A549 treated with CORT108297 at 1 μM for 4 hours (cell line): Measurements from ENCODE around the gene PBRM1. TPM values are rescaled to one million over a fixed set of nuclear protein-coding genes. Genes with fewer than 3 reads are reported as not detected.

ENCODE experiments used
- total RNA-seq: library from RNA; stranded (reverse); fragments of 200-300 nt; extraction: Qiagen RNA extraction; gene quantifications from 5 replicates; pipeline ENCODE4 v1.2.3, GENCODE V29; 2022

Gene PBRM1
- total RNA-seq: 9.8 to 15.1 TPM (median 14.7 TPM) in 5 replicates

GRCh38 chr3:52685709-52686691 lies at the start of gene PBRM1, which contains the start of gene GNL3:
Gene PBRM1 (minus strand): TSS chr3:52685913.
Gene GNL3 (plus strand): TSS chr3:52686032. CDS start chr3:52686093, 61 bp downstream.

DNA sequence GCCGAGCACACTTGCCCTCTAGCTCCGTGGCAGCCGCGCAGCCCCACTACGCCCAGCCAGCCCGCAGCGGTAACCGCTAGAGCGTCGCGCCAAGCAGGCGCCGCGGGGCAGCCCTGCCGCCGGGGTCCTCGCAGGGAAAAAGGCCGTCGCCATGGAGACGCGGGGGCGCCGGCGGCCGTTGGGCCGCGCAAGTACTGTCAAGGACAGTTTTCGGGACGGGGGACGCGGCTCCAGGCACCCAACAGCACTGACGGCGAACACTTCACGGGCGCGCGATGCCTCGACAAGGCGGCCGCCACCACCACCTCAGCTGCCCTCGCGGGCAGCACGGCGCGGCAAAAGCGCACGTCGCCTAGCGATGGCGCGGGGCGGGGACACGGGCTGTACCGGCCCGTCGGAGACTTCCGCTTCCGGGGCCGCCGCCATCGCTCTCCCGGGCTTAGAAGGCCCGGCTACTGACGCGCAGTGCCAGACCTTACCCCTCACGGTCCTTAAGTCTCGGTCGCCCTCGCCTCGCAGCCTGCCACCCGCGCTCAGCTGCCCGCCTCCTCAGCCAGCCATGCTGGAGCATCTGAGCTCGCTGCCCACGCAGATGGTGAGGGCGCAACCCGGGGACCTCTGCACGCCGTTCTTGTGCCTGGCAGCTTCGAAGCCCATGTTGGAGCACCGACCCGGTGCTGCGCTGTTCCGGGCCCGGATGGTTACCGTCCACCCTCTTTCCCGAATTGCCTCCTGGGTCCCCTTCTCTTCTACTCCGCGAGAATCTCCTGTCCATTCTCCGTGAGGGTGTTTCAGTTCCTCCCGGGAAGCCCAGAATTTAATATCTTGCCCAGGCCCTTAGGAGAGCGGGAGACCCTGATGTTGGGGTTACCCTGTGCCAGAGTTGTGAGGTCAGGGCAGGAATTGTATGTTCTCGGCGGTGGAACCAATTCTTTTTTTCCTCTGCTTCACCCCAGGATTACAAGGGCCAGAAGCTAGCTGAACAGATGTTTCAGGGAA lies 20.3 kb upstream of the PBRM1 start, which contains the start of the genes GLT8D1 and SPCS1:
TSS of gene GLT8D1 (minus strand) at position 104 of the 999 bp plus-strand sequence. CDS start 5,331 bp downstream, outside the sequence.
TSS of gene SPCS1 (plus strand) at position 419 of the 999 bp plus-strand sequence. CDS start at position 560, 141 bp downstream.

GRCh38 chr3:52536369-52537164 lies 149.1 kb downstream of the PBRM1 start, which contains the start of gene UQCC5:
Gene UQCC5 (plus strand): TSS chr3:52536605. CDS start chr3:52536756, 151 bp downstream.

DNA sequence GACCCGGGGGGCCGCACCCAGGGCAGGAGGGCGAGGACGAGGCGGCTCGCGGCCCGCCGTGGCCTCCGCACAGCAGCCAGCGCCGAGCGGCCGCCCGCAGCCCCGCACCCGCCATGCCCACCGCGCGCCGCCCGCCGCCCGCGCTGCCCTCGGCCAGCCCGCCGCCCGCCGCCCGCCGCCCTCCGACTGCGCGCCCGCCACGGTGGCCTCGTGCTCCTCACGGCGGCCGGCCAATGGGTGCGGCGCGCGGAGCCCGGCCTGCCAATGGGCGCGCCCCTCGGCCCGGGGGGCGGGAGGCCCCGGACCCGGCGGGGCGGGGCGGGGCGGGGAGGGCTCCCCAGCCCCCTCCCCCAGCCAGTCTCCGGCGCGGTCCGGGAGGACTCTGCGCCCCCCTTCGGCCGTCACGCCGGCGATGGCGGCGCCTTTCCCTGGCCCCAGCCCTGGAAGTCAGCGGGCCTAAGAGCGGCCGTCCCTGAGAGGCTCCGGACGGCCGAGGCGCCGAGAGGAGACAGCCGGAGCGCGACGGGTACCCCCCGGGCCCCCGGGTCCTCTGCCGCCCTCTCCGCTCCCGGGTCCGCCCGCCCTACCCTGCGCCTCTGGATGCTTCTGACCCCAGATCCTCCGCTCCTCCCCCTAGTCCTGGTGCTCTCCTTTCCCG lies 152.0 kb downstream of the PBRM1 start, which contains the start of gene NT5DC2:
TSS of gene NT5DC2 (minus strand) at position 235 of the 658 bp plus-strand sequence. CDS start at position 115, 120 bp downstream.

Other genes starting within 250 kb of the PBRM1 start
- gene SEMA3G, start 240.8 kb downstream of the PBRM1 start, total RNA-seq: 0.09 to 0.32 TPM (median 0.17 TPM) in 5 replicates
- 0.92 to 1.5 TPM (median 1.2 TPM) in 5 replicates for gene TNNC1, start 231.9 kb downstream of the PBRM1 start, total RNA-seq
- gene NISCH, start 230.3 kb downstream of the PBRM1 start, total RNA-seq: 11.4 to 16.8 TPM (median 16.1 TPM) in 5 replicates
- 0.03 to 0.05 TPM in 2 of 5 replicates, not detected in the others for gene STAB1, start 190.6 kb downstream of the PBRM1 start, total RNA-seq
- gene NT5DC2, start 152.1 kb downstream of the PBRM1 start, total RNA-seq: 76.1 to 109 TPM (median 105 TPM) in 5 replicates
- 59.6 to 74.1 TPM (median 64.1 TPM) in 5 replicates for gene UQCC5, start 149.3 kb downstream of the PBRM1 start, total RNA-seq
- gene GNL3, start 119 bp upstream of the PBRM1 start, total RNA-seq: 91.2 to 148 TPM (median 94.3 TPM) in 5 replicates
- gene GLT8D1, start 19.9 kb upstream of the PBRM1 start, total RNA-seq: 33.4 to 43.7 TPM (median 38.6 TPM) in 5 replicates
- gene SPCS1, start 20.2 kb upstream of the PBRM1 start, total RNA-seq: 151 to 178 TPM (median 163 TPM) in 5 replicates
- 10.6 to 15.1 TPM (median 12.9 TPM) in 5 replicates for gene NEK4, start 85.0 kb upstream of the PBRM1 start, total RNA-seq
- gene ITIH1, start 91.7 kb upstream of the PBRM1 start, total RNA-seq: not detected in 5 replicates
- gene ITIH3, start 108.9 kb upstream of the PBRM1 start, total RNA-seq: 0.05 TPM in 1 of 5 replicates, not detected in the others
- 0.18 to 0.92 TPM (median 0.71 TPM) in 5 replicates for gene ITIH4, start 144.8 kb upstream of the PBRM1 start, total RNA-seq
- 0.19 to 0.28 TPM (median 0.21 TPM) in 3 of 5 replicates, not detected in the others for gene MUSTN1, start 149.1 kb upstream of the PBRM1 start, total RNA-seq
- gene STIMATE, start 211.6 kb upstream of the PBRM1 start, total RNA-seq: 5.8 to 9.2 TPM (median 7.7 TPM) in 5 replicates